GM21526 (cell line): Measurements from ENCODE around the gene NME3.
"Not testable (repeated sequence)": the region's sequence is repeated elsewhere in the genome, so short reads cannot be mapped to it uniquely, and the experiment has no call there.

ENCODE experiments used
- ATAC-seq: cut with Tn5 transposase; IDR thresholded peaks from one replicate; pipeline ENCODE4 v1.9.1; 2021; ENCODE audit warnings: moderate library complexity; ENCODE audit not compliant: unreplicated experiment, low FRiP score

NME3 gene

DNA sequence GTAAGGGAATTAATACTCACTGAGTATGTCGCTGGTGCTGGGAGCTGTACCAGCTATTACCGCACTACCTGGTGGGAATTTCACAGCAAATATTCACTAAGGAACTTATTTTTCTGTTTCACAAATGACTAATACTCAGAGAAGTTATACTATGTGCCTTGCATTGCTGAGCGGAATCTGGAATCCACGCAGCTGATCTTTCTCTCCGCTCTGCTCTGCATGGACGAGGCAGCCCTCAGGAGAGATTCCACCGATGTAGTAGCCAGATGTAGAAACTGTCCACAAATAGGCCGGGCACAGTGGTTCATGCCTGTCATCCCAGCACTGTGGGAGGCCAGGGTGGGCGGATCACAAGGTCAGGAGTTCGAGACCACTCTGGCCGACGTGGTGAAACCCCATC lies 17.1 kb downstream of the NME3 start:
- no peak for ATAC-seq

GRCh38 chr16:1752853-1753252 lies 18.5 kb downstream of the NME3 start:
- no peak for ATAC-seq

GRCh38 chr16:1751946-1752345 lies 19.4 kb downstream of the NME3 start:
- ATAC-seq: no peak

- no peak for ATAC-seq
Observed at GRCh38 chr16:1749152-1750117, 21.9 kb downstream of the NME3 start.

DNA sequence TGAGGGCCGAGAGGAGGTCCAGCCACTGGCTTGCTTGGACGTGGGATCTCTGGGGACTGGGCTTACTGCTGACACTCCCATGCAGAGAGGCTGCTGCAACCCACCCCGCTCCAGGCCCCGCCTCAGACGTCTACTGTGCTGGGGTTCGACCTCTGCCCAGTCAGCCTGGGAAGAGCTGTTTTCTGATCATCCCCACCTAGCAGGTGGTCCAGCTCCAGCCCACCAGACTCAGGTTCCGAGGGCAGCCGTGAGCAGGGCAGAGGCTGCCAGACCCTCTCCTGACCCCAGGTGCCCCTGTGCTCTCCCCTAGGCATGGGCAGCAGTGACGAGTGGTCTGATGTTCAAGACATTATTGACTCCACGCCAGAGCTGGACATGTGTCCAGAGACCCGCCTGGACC lies 23.4 kb downstream of the NME3 start:
- ATAC-seq: no peak

GRCh38 chr16:1746693-1747195 lies 24.6 kb downstream of the NME3 start:
- ATAC-seq: no peak

- ATAC-seq: no peak
Observed at GRCh38 chr16:1745900-1746692, 25.2 kb downstream of the NME3 start.

GRCh38 chr16:1745181-1745899 lies 26.0 kb downstream of the NME3 start:
- ATAC-seq: no peak

GRCh38 chr16:1744338-1744840 lies 27.0 kb downstream of the NME3 start:
- no peak for ATAC-seq

DNA sequence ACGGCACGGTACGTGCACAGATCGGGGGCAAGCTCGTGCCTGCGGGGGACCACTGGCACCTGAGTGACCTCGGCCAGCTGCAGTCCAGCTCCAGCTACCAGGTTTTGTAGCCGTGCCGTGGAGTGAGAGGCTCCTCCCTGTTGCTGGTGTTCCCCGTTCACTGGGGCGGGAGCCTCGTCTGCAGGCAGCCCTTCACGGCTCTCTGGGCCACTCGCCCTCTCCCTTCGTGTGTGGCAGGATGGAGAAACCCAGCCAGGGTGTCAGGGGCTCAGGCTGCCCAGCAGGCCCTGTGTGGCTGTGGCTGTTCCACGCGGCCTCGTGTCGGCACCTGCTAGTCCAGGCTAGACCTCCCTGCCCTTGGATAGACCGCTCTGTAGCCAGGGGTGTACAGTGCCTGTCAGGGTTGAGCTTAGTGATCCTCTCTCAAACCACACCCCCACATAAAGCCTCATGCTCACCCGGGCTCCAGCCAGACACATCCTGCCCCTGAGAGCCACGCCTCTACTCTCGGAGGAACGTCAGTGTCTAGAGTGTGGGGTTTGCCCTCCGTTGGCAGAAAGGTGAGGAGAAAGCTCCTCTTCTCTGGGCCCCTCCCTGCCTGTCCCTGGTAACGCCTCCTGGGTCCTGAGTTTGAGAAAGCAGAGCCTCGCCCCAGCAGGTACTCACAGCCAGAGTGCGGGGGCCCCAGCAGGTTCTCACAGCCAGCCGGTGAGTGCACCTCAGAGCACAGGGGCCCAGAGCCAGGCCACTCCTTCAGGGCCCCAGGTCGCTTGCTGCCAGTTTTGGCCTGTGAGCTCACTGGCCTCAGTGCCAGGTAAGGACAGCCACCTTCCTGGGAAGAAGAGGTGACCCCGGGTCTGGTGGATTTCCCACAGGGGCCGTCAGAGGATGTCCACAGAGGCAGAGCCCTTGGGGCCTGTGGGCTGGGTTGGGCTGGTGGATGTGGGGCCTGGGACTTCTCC lies 27.7 kb downstream of the NME3 start:
- ATAC-seq: no peak

DNA sequence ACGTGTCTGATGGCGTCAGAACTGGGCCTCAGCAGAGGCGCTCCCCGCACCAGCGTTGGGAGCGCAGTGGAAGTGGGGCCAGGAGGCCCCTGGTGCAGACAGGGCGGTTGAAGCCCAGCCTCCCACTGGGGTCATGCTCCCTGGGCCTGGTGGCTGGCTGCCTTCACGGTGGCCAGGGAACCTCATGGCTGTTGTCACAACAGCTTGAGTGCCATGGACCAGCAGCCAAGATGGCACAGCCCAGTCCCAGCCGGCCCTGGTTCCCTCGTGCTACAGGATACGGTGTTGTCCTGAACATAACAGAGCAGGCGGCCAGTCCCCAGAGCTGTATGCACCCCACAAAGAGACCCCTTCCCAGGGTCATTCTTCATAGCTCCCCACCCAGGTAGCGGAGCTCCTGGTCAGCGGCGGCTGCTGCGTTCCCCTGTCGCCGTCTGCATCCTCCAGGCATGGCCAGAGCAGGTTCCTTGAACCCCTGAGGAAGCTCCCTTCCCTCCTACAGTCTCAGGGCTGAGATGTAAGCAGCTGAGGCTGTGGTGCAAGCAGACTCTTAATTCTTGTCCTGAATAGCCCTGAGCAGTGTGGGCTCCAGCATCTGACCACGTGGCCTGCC lies 29.7 kb downstream of the NME3 start:
- ATAC-seq: no peak

- ATAC-seq: no peak
Observed at GRCh38 chr16:1740781-1741490, 30.4 kb downstream of the NME3 start.

DNA sequence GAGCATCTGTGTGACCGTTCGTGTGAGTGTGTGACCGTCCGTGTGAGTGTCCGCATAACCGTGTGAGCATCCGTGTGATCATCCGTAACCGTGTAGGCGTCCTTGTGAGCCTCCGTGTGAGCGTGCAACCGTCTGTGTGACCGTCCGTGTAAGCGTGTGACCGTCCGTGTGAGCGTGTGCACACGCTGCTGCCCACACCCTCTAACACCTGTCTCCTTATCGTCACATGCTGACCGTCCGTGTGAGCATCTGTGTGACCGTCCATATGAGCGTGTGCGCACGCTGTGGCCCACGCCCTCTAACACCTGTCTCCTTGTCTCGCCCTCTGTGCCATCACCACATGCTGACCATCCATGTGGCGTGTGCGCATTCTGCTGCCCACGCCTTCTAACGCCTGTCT lies 31.1 kb downstream of the NME3 start:
- ATAC-seq: no peak

GRCh38 chr16:1734816-1735215 lies 36.5 kb downstream of the NME3 start:
- ATAC-seq: no peak

DNA sequence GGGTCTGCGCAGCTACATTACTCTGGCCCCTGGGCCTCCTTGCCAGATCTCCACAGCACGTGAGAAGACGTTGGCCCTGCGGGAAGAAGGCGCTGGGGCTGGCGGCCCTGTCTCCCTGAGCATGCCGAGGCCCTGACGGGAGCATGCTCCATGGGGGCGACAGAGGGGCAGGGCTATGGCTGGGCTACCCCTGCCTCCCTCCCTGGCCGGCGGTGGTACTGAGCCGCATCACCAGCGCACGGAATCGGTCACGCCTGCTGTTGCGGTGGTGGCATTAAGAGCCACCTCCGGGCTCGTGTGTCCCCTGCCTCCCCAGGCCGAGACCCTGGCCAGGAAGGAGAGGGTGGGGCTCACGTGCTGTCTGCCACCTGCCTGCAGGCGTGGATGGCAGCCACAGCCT lies 37.2 kb downstream of the NME3 start:
- no peak for ATAC-seq

DNA sequence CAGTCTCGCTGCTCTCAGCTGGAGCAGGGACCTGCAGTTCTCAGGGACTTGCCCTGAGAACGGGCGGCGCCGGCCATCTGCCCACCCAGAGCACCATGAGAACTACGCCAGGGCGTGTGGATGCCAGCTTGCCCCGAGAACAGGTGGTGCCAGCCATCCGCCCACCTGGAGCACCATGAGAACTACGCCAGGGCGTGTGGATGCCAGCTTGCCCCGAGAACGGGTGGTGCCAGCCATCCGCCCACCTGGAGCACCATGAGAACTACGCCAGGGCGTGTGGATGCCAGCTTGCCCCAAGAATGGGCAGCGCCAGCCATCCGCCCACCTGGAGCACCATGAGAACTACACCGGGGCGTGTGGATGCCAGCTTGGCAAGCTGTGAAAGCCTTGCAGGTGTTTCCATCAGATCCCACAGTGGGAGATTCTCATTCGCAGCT lies 38.8 kb downstream of the NME3 start:
- not testable (repeated sequence) for ATAC-seq

GRCh38 chr16:1732071-1732470 lies 39.3 kb downstream of the NME3 start:
- no peak for ATAC-seq

DNA sequence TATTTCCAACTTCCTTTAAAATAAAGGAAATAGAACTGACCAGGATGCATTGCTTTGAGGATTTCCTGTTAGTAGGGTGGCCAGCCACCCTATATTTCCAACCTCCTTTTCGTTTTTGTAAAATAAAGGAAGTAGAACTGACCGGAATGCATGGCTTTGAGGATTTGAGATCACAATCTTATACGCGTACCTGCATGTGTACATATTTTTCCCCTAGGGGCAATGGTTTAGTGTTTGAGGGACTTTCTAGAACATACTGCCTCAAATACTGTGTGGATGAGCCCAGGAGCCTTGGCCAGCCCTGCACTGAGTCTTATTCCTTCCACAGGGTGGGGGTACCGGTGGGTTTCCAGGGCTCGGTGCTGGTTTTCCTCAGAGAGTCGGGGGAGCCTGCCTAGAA lies 39.7 kb downstream of the NME3 start:
- ATAC-seq: no peak
